Liver (tissue), 9 donors: Measurements from ENCODE around the gene RPSA. TPM values are rescaled to one million over a fixed set of nuclear protein-coding genes. Genes with fewer than 3 reads are reported as not detected.

Experiments
- DNase-seq: peaks from one replicate; pipeline ENCODE4 v3.0.0-alpha.2; 2017; ENCODE audit warnings: low spot score
- H3K27ac ChIP-seq, 2 donors: one replicate each; pipeline ENCODE4 v1.7.0; 2013; ENCODE audit warnings: inconsistent platforms in 2 of 2, low read length in 2 of 2, control low read depth in 1 of 2, low read depth in 1 of 2, mild to moderate bottlenecking in 1 of 2
- H3K27me3 ChIP-seq, 4 donors: one replicate each; pipeline versions ENCODE4 v1.6.1 to v1.7.0; 2013; ENCODE audit warnings: low read length in 3 of 4, inconsistent platforms in 1 of 4, mild to moderate bottlenecking in 1 of 4, moderate library complexity in 1 of 4; ENCODE audit not compliant: control insufficient read depth in 4 of 4, insufficient read depth in 4 of 4
- H3K36me3 ChIP-seq, 4 donors: one replicate each; pipeline versions ENCODE4 v1.6.1 to v1.7.0; 2013; ENCODE audit warnings: low read length in 3 of 4, mild to moderate bottlenecking in 3 of 4, low read depth in 1 of 4, moderate library complexity in 1 of 4; ENCODE audit not compliant: control insufficient read depth in 4 of 4, insufficient read depth in 3 of 4
- H3K4me1 ChIP-seq, 4 donors: one replicate each; pipeline versions ENCODE4 v1.6.1 to v1.7.0; 2013; ENCODE audit warnings: low read length in 3 of 4, mild to moderate bottlenecking in 3 of 4, moderate library complexity in 1 of 4; ENCODE audit not compliant: control insufficient read depth in 4 of 4, insufficient read depth in 4 of 4
- H3K4me3 ChIP-seq, 3 donors: one replicate each; pipeline versions ENCODE4 v1.6.1 to v1.7.0; 2013; ENCODE audit warnings: low read length in 3 of 3, control low read depth in 1 of 3, low read depth in 1 of 3, mild to moderate bottlenecking in 1 of 3
- H3K9ac ChIP-seq, 2 donors: one replicate each; pipeline ENCODE4 v1.7.0; 2013; ENCODE audit warnings: low read length in 2 of 2, mild to moderate bottlenecking in 2 of 2, moderate library complexity in 2 of 2, control low read depth in 1 of 2, low read depth in 1 of 2
- H3K9me3 ChIP-seq, 4 donors: one replicate each; pipeline versions ENCODE4 v1.6.1 to v1.7.0; 2013; ENCODE audit warnings: low read length in 3 of 4; ENCODE audit not compliant: control insufficient read depth in 4 of 4
- EGR1 ChIP-seq, 2 donors: IDR thresholded peaks; 2 replicates each; pipeline ENCODE4 v1.6.1; 2016 to 2018; ENCODE audit warnings: antibody characterized with exemption in 2 of 2, low read depth in 2 of 2
- FOXA1 ChIP-seq: IDR thresholded peaks from 2 replicates; pipeline ENCODE4 v1.6.1; 2016; ENCODE audit warnings: antibody characterized with exemption
- FOXA2 ChIP-seq: IDR thresholded peaks from 2 replicates; pipeline ENCODE4 v1.6.1; 2016; ENCODE audit warnings: antibody characterized with exemption
- GABPA ChIP-seq, 2 donors: IDR thresholded peaks in 1 of 2; conservative IDR thresholded peaks in 1 of 2; 2 replicates each; pipeline ENCODE4 v1.6.1; 2016; ENCODE audit warnings: antibody characterized with exemption in 2 of 2, mild to moderate bottlenecking in 1 of 2, moderate library complexity in 1 of 2
- HNF4A ChIP-seq, 2 donors: conservative IDR thresholded peaks; 2 replicates each; pipeline ENCODE4 v1.6.1; 2016; ENCODE audit warnings: antibody characterized with exemption in 2 of 2, mild to moderate bottlenecking in 2 of 2
- HNF4G ChIP-seq: IDR thresholded peaks from 2 replicates; pipeline ENCODE4 v1.6.1; 2016; ENCODE audit warnings: antibody characterized with exemption
- JUND ChIP-seq, 2 donors: IDR thresholded peaks; 2 replicates each; pipeline ENCODE4 v1.6.1; 2016; ENCODE audit warnings: antibody characterized with exemption in 2 of 2
- NR2F2 ChIP-seq: IDR thresholded peaks from 2 replicates; pipeline ENCODE4 v1.6.1; 2016; ENCODE audit warnings: antibody characterized with exemption
- RAD21 ChIP-seq, 2 donors: IDR thresholded peaks; 2 replicates each; pipeline ENCODE4 v1.6.1; 2016; ENCODE audit warnings: antibody characterized with exemption in 2 of 2, mild to moderate bottlenecking in 2 of 2
- RXRA ChIP-seq, 2 donors: IDR thresholded peaks; 2 replicates each; pipeline ENCODE4 v1.6.1; 2017 to 2018; ENCODE audit warnings: antibody characterized with exemption in 2 of 2, mild to moderate bottlenecking in 1 of 2
- TAF1 ChIP-seq: conservative IDR thresholded peaks from 2 replicates; pipeline ENCODE4 v1.6.1; 2016; ENCODE audit warnings: antibody characterized with exemption, mild to moderate bottlenecking
- YY1 ChIP-seq: IDR thresholded peaks from 2 replicates; pipeline ENCODE4 v1.6.1; 2016; ENCODE audit warnings: antibody characterized with exemption, mild to moderate bottlenecking
- WGBS: extraction: QIAGEN DNeasy Blood & Tissue Kit; methylation state at CpG from one replicate; pipeline ENCODE4 v1.1.7; 2013; 5-methylcytosine and 5-hydroxymethylcytosine counted together
- polyA plus RNA-seq, 2 donors: library from polyadenylated mRNA; stranded (reverse) in 1 of 2; unstranded in 1 of 2; fragments of 200-250 nt in 1 of 2; fragments of >200 nt in 1 of 2; fragmentation: Nextera tagmentation in 1 of 2; extraction: Ambion mirVana in 1 of 2; gene quantifications; one replicate each; pipeline versions ENCODE4 v1.2.1 to v1.2.3, GENCODE V29; 2013 to 2015
- total RNA-seq, 2 donors: library from RNA; depleted of rRNA; stranded (reverse); fragments of >200 nt; gene quantifications; one replicate each; pipeline ENCODE4 v1.2.3, GENCODE V29; 2014
- TF ChIP-seq, protein P1 (sequence below): IDR thresholded peaks from 2 replicates; pipeline ENCODE4 v1.6.1; 2016; ENCODE audit warnings: antibody characterized with exemption
- TF ChIP-seq, protein P2 (sequence below): IDR thresholded peaks from 2 replicates; pipeline ENCODE4 v1.6.1; 2016; ENCODE audit warnings: antibody characterized with exemption, mild to moderate bottlenecking
- TF ChIP-seq, protein P3 (sequence below): IDR thresholded peaks from 2 replicates; pipeline ENCODE4 v1.6.1; 2016; ENCODE audit warnings: antibody characterized with exemption
- TF ChIP-seq, protein P4 (sequence below): IDR thresholded peaks from 2 replicates; pipeline ENCODE4 v1.6.1; 2016; ENCODE audit warnings: antibody characterized with exemption
- TF ChIP-seq, protein P5 (sequence below): fragments of 150-350 bp; IDR thresholded peaks from 2 replicates; pipeline ENCODE4 v1.5.1; 2017; ENCODE audit warnings: improper control_type of control experiment, low read depth, low read length; ENCODE audit not compliant: missing input control
- donor health status: healthy.
- donor health status: healthy.
- donor health status: healthy.
- donor health status: healthy.
- donor health status: healthy.

RPSA gene
- total and polyA plus RNA-seq, 4 donors = 200 to 796 (median 443) TPM

DNA sequence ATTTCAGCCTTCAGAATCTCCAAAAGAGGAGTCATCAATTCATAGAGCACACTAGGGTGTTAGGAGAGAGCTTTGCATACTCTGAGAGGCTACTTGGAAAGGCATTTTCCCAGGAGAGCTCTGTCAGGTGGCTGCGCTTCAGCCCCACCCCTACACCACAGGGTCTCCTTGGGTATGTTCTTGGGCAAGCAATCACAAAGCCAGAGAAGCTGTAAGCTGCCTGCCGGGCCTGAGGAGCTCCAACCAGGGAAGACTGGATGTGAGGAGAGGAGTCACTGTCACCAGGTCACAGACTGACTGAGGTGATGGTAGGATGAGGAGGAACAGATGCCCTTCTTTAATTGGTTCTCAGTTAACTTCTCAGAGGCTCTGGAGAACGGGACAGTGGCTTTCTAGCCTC is 9.8 kb upstream of the RPSA start:
- no peak for DNase-seq
- TF ChIP-seq GABPA (IDR thresholded peaks at IDR 0.05 in 1 of 2, conservative IDR thresholded peaks at IDR 0.05 in 1 of 2) (no peak), RXRA (IDR thresholded peaks at IDR 0.05) (no peak), RAD21 (IDR thresholded peaks at IDR 0.05) (no peak)
- H3K4me1 ChIP-seq = no peaks in the 10 kb centered on the region
- no peaks in the 10 kb centered on the region for H3K9me3 ChIP-seq
- H3K36me3 ChIP-seq = peaks cover 16 to 67% (median 51%) of the 10 kb centered on the region in 4 donors
- H3K27ac ChIP-seq = no peak overlapping the region
- H3K9ac ChIP-seq = no peak overlapping the region
- no peaks in the 10 kb centered on the region for H3K27me3 ChIP-seq
- no peak overlapping the region for H3K4me3 ChIP-seq
- 92% methylated on average over 3 of the region's 3 CpGs for WGBS

DNA sequence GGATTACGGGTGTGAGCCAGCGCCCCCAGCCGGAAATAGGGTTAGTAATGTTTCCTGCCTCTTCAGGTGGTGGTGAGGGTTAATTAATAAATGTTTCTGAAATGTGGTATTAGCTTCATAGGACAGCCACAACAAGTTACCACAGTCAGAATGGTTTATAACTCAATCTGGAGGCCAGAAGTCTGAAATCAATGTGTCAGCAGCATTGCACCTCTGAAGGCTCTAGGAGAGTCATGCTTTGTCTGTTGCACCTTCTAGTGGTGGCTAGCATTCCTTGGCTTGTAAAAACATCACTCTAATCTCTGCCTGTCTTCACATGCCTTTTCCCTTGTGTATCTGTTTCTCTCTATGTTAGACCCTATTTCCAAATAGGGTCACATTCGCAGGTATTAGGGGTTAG is 7.8 kb upstream of the RPSA start:
- TF ChIP-seq HNF4A (conservative IDR thresholded peaks at IDR 0.05) (no peak), RAD21 (IDR thresholded peaks at IDR 0.05) (no peak), TAF1 (no peak), YY1 (no peak), GABPA (IDR thresholded peaks at IDR 0.05 in 1 of 2, conservative IDR thresholded peaks at IDR 0.05 in 1 of 2) (no peak), EGR1 (IDR thresholded peaks at IDR 0.05; ENCODE audit: low read depth in 2 of 2) (no peak), JUND (IDR thresholded peaks at IDR 0.05) (no peak), NR2F2 (no peak), HNF4G (no peak), FOXA2 (no peak), FOXA1 (no peak)
- TF ChIP-seq, protein P1, sequence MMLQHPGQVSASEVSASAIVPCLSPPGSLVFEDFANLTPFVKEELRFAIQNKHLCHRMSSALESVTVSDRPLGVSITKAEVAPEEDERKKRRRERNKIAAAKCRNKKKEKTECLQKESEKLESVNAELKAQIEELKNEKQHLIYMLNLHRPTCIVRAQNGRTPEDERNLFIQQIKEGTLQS = no peak
- TF ChIP-seq, protein P2, sequence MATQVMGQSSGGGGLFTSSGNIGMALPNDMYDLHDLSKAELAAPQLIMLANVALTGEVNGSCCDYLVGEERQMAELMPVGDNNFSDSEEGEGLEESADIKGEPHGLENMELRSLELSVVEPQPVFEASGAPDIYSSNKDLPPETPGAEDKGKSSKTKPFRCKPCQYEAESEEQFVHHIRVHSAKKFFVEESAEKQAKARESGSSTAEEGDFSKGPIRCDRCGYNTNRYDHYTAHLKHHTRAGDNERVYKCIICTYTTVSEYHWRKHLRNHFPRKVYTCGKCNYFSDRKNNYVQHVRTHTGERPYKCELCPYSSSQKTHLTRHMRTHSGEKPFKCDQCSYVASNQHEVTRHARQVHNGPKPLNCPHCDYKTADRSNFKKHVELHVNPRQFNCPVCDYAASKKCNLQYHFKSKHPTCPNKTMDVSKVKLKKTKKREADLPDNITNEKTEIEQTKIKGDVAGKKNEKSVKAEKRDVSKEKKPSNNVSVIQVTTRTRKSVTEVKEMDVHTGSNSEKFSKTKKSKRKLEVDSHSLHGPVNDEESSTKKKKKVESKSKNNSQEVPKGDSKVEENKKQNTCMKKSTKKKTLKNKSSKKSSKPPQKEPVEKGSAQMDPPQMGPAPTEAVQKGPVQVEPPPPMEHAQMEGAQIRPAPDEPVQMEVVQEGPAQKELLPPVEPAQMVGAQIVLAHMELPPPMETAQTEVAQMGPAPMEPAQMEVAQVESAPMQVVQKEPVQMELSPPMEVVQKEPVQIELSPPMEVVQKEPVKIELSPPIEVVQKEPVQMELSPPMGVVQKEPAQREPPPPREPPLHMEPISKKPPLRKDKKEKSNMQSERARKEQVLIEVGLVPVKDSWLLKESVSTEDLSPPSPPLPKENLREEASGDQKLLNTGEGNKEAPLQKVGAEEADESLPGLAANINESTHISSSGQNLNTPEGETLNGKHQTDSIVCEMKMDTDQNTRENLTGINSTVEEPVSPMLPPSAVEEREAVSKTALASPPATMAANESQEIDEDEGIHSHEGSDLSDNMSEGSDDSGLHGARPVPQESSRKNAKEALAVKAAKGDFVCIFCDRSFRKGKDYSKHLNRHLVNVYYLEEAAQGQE = no peak
- TF ChIP-seq, protein P3, sequence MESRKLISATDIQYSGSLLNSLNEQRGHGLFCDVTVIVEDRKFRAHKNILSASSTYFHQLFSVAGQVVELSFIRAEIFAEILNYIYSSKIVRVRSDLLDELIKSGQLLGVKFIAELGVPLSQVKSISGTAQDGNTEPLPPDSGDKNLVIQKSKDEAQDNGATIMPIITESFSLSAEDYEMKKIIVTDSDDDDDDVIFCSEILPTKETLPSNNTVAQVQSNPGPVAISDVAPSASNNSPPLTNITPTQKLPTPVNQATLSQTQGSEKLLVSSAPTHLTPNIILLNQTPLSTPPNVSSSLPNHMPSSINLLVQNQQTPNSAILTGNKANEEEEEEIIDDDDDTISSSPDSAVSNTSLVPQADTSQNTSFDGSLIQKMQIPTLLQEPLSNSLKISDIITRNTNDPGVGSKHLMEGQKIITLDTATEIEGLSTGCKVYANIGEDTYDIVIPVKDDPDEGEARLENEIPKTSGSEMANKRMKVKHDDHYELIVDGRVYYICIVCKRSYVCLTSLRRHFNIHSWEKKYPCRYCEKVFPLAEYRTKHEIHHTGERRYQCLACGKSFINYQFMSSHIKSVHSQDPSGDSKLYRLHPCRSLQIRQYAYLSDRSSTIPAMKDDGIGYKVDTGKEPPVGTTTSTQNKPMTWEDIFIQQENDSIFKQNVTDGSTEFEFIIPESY = no peak
- TF ChIP-seq, protein P4, sequence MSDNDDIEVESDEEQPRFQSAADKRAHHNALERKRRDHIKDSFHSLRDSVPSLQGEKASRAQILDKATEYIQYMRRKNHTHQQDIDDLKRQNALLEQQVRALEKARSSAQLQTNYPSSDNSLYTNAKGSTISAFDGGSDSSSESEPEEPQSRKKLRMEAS = no peak
- TF ChIP-seq, protein P5, sequence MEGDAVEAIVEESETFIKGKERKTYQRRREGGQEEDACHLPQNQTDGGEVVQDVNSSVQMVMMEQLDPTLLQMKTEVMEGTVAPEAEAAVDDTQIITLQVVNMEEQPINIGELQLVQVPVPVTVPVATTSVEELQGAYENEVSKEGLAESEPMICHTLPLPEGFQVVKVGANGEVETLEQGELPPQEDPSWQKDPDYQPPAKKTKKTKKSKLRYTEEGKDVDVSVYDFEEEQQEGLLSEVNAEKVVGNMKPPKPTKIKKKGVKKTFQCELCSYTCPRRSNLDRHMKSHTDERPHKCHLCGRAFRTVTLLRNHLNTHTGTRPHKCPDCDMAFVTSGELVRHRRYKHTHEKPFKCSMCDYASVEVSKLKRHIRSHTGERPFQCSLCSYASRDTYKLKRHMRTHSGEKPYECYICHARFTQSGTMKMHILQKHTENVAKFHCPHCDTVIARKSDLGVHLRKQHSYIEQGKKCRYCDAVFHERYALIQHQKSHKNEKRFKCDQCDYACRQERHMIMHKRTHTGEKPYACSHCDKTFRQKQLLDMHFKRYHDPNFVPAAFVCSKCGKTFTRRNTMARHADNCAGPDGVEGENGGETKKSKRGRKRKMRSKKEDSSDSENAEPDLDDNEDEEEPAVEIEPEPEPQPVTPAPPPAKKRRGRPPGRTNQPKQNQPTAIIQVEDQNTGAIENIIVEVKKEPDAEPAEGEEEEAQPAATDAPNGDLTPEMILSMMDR = no peak
- Histone ChIP-seq H3K9ac (no peak overlapping the region), H3K27ac (no peak overlapping the region), H3K27me3 (no peaks in the 10 kb centered on the region), H3K9me3 (no peaks in the 10 kb centered on the region), H3K4me3 (no peak overlapping the region), H3K4me1 (no peaks in the 10 kb centered on the region), H3K36me3 (peaks cover 11 to 53% (median 37%) of the 10 kb centered on the region in 4 donors)
- no peak for DNase-seq
- WGBS = 92% methylated on average over 4 of the region's 4 CpGs
